Measurements from ENCODE around the gene MPV17L2. TPM values are rescaled to one million over a fixed set of nuclear protein-coding genes. Genes with fewer than 3 reads are reported as not detected.
A peak's percentile ranks its signal among the peaks of the same experiment; 100 is the strongest.

The MPV17L2 gene
- total RNA-seq, 1 experiment from 2014 or later = 11.2 TPM

DNA sequence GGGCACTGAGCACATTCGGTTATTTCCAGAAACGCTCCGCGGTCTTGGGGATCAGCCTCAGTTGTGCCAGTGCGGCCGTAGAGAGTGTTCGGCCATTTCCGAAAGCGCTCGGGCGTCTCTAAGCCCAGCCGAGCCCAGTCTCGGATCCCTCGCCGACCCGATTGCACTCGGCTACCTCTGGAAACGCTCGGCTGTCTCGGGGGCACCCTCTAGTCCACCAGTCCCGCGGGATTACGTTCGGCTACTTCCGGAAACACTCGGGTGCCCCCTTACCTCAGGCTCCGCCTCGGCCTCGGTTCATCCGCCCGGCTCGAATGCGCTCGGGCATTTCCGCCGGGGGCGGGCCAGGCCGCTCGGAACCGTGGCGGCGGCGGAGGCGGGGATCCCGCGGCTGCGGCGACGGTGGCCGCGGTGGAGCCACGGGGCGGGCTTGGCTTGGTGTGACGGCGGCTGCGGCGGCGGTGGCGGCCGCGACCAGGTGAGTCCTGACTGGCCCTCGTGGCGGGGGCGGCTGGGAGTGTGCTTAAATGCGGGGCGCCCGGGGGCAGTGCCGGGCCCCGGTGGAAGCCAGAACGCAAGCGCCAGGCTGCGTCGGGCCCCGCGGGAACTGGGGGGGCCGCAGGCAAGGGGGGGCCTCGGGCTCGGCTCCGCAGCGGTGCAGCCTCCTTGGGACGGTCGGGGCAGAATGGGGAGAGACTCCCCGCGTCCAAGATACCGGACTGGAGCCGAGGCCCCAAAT is 40.0 kb upstream of the MPV17L2 start, which contains the start of gene PIK3R2:
Gene PIK3R2, plus strand, starts transcription at position 347 of the 739 bp plus-strand sequence. CDS start 2,717 bp downstream, outside the sequence.
- H3K36me3 ChIP-seq (ENCODE audit: low read depth) = no peaks in the 10 kb centered on the region
- intact Hi-C loops (cut with micrococcal nuclease; ENCODE audit: unreplicated experiment) = loop anchor here (2.0 to 5.0 kb wide), 4 partner anchors 40 to 259 kb away; partner anchors contain the start of gene MPV17L2
- peaks cover 15% of the 10 kb centered on the region for H3K4me1 ChIP-seq (replicated peaks; ENCODE audit: insufficient read depth)
- peak within 1 kb of the TSS; percentile 73 for H3K4me3 ChIP-seq
- no TSS peak for BruUV-seq (replicated peaks)
- peak within 1 kb of the TSS; percentile 97 for H2AFZ ChIP-seq
- ChIA-PET CTCF (no interaction called here), POLR2A (ENCODE audit: unreplicated experiment) (no interaction called here)
- DNase-seq = peak; percentile 98 to 99
- H3K27me3 ChIP-seq (ENCODE audit: insufficient read depth, low read depth) = no peaks in the 10 kb centered on the region
- H3K79me2 ChIP-seq (ENCODE audit: low read depth) = peaks cover 39% of the 10 kb centered on the region
- TF ChIP-seq CTCF (conservative IDR thresholded peaks at IDR 0.05) (peak; percentile 13), EZH2 (IDR thresholded peaks at IDR 0.05; ENCODE audit: low read depth) (no peak)
- no peaks in the 10 kb centered on the region for H3K9me3 ChIP-seq (ENCODE audit: insufficient read depth, low read depth)
- H3K27ac ChIP-seq = peak within 1 kb of the TSS; percentile 91
- peaks cover 37% of the 10 kb centered on the region for H3F3A ChIP-seq (ENCODE audit: insufficient read depth, low read depth)
- no peaks in the 10 kb centered on the region for H3K9me2 ChIP-seq (ENCODE audit: insufficient read depth)
- peak within 1 kb of the TSS; percentile 98 for H3K4me2 ChIP-seq
- H4K20me1 ChIP-seq (ENCODE audit: insufficient read depth) = peaks cover 29% of the 10 kb centered on the region

GRCh38 chr19:18153556-18154134 is 39.4 kb upstream of the MPV17L2 start:
- Histone ChIP-seq H2AFZ (peak overlapping the region; percentile 95), H3K9me3 (ENCODE audit: insufficient read depth, low read depth) (no peaks in the 10 kb centered on the region), H3K4me2 (peak overlapping the region; percentile 98), H3F3A (ENCODE audit: insufficient read depth, low read depth) (peaks cover 44% of the 10 kb centered on the region), H3K27ac (peak overlapping the region; percentile 40), H3K36me3 (ENCODE audit: low read depth) (no peaks in the 10 kb centered on the region; the same call in 1 of the 2 replicates), H3K27me3 (ENCODE audit: insufficient read depth, low read depth) (no peaks in the 10 kb centered on the region), H4K20me1 (ENCODE audit: insufficient read depth) (peaks cover 33% of the 10 kb centered on the region), H3K4me3 (peak overlapping the region; percentile 73), H3K79me2 (ENCODE audit: low read depth) (peaks cover 39% of the 10 kb centered on the region), H3K4me1 (replicated peaks; ENCODE audit: insufficient read depth) (peaks cover 15% of the 10 kb centered on the region), H3K9me2 (ENCODE audit: insufficient read depth) (no peaks in the 10 kb centered on the region)
- BruUV-seq (replicated peaks) = no TSS peak
- intact Hi-C loops (cut with micrococcal nuclease; ENCODE audit: unreplicated experiment) = loop anchor here (2.0 to 5.0 kb wide), 4 partner anchors 39 to 259 kb away; partner anchors contain the start of gene MPV17L2
- TF ChIP-seq EZH2 (IDR thresholded peaks at IDR 0.05; ENCODE audit: low read depth) (no peak), CTCF (conservative IDR thresholded peaks at IDR 0.05) (no peak)
- DNase-seq = no peak
- ChIA-PET POLR2A (ENCODE audit: unreplicated experiment) (no interaction called here), CTCF (no interaction called here)

DNA sequence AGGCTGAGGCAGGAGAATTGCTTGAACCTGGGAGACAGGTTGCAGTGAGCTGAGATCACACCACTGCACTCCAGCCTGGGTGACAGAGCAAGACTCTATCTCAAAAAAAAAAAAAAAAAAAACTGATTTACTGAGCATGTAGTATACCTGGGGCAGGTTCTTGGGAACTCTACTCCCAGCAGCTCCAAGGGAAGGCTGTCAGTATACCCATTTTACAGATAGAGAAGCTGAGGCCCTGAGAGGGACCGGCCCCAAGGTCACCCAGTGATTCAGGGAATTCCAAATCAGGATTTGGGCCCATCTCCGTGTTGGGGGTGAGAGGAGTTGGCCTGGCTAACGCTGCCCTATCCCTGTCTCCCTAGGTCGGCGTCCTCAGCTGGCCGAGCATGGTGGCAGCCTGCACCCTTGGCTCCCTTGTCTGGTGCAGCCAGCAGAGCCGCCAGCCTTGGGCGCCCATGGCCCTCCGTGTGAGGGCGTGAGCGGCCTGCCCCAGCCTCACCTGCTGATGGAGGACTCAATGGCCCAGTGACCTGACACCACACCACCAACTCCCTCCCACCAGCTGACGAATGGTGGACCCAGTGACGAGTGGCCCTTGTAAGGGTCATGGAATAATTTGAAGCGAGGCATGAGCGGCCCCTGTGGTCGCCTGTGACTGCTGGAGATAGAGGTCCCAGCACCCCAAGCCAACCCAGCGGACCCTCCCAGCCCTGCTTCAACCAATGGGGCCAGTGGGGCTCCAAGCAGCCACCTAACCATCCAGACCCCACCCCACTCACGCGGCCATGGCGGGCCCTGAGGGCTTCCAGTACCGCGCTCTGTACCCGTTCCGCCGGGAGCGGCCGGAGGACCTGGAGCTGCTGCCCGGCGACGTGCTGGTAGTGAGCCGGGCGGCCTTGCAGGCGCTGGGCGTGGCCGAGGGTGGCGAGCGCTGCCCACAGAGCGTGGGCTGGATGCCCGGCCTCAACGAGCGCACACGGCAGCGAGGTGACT is 37.6 kb upstream of the MPV17L2 start:
- no peak overlapping the region for H2AFZ ChIP-seq
- no peak overlapping the region for H3K4me2 ChIP-seq
- BruUV-seq (replicated peaks) = no TSS peak
- ChIA-PET CTCF (interaction anchor here (0.5 kb wide), 1 partner anchor 11 kb away, joined by 5 read pairs; no protein-coding TSS in a partner anchor), POLR2A (ENCODE audit: unreplicated experiment) (no interaction called here)
- TF ChIP-seq CTCF (conservative IDR thresholded peaks at IDR 0.05) (no peak), EZH2 (IDR thresholded peaks at IDR 0.05; ENCODE audit: low read depth) (no peak)
- no peaks in the 10 kb centered on the region for H3K27me3 ChIP-seq (ENCODE audit: insufficient read depth, low read depth)
- intact Hi-C loops (cut with micrococcal nuclease; ENCODE audit: unreplicated experiment) = loop anchor here (5.0 kb wide), 1 partner anchor 148 kb away; the partner anchor contains the start of gene ARRDC2
- no peaks in the 10 kb centered on the region for H3K9me3 ChIP-seq (ENCODE audit: insufficient read depth, low read depth)
- H4K20me1 ChIP-seq (ENCODE audit: insufficient read depth) = peaks cover 34% of the 10 kb centered on the region
- no peak overlapping the region for H3K4me3 ChIP-seq
- no peak for DNase-seq
- peaks cover 15% of the 10 kb centered on the region for H3K4me1 ChIP-seq (replicated peaks; ENCODE audit: insufficient read depth)
- H3F3A ChIP-seq (ENCODE audit: insufficient read depth, low read depth) = peaks cover 57% of the 10 kb centered on the region
- H3K27ac ChIP-seq = no peak overlapping the region
- H3K36me3 ChIP-seq (ENCODE audit: low read depth) = peaks cover 5% of the 10 kb centered on the region; the same call in 1 of the 2 replicates
- no peaks in the 10 kb centered on the region for H3K9me2 ChIP-seq (ENCODE audit: insufficient read depth)
- H3K79me2 ChIP-seq (ENCODE audit: low read depth) = peaks cover 39% of the 10 kb centered on the region

All from PC-9 (cell line).